IPS DF 6.9 (cell line): ENCODE measurements around the gene ADAMTSL3.

Source experiments
- DNase-seq: peaks from one replicate; pipeline ENCODE4 v3.0.0-alpha.2; 2013; ENCODE audit warnings: low read depth, low spot score
- H3K27ac ChIP-seq: one replicate; pipeline ENCODE4 v1.5.1; 2013; ENCODE audit warnings: low read length, control low read depth
- H3K27me3 ChIP-seq: 2 replicates; pipeline ENCODE4 v1.6.1; 2013; ENCODE audit warnings: mild to moderate bottlenecking, low read length; ENCODE audit not compliant: control insufficient read depth, insufficient read depth
- H3K36me3 ChIP-seq: 2 replicates; pipeline ENCODE4 v1.6.1; 2013; ENCODE audit warnings: low read length; ENCODE audit not compliant: control insufficient read depth, insufficient read depth
- H3K4me1 ChIP-seq: 2 replicates; pipeline ENCODE4 v1.6.1; 2013; ENCODE audit warnings: low read length; ENCODE audit not compliant: control insufficient read depth, insufficient read depth
- H3K4me3 ChIP-seq: 2 replicates; pipeline ENCODE4 v1.5.1; 2013; ENCODE audit warnings: mild to moderate bottlenecking, low read length
- H3K9me3 ChIP-seq: 2 replicates; pipeline ENCODE4 v1.6.1; 2013; ENCODE audit warnings: low read length, inconsistent platforms; ENCODE audit not compliant: control insufficient read depth, insufficient read depth
- WGBS: extraction: QIAGEN DNeasy Blood & Tissue Kit; methylation state at CpG from one replicate; pipeline ENCODE4 v1.1.7; 2013; ENCODE audit warnings: mixed read lengths, missing lambda C conversion rate; ENCODE audit not compliant: insufficient read length, insufficient coverage; 5-methylcytosine and 5-hydroxymethylcytosine counted together

Gene ADAMTSL3

GRCh38 chr15:83626171-83626802 is 27.6 kb upstream of the ADAMTSL3 start:
- no CpG with 5 or more reads among the region's 2 CpGs for WGBS
- no peak overlapping the region for H3K27ac ChIP-seq
- no peaks in the 10 kb centered on the region for H3K36me3 ChIP-seq
- DNase-seq: no peak
- H3K27me3 ChIP-seq: no peaks in the 10 kb centered on the region
- no peaks in the 10 kb centered on the region for H3K4me1 ChIP-seq
- H3K9me3 ChIP-seq: no peaks in the 10 kb centered on the region; the same call in 1 of the 2 replicates
- H3K4me3 ChIP-seq: no peak overlapping the region

GRCh38 chr15:83631534-83631933 is 22.4 kb upstream of the ADAMTSL3 start:
- no peaks in the 10 kb centered on the region for H3K4me1 ChIP-seq
- H3K36me3 ChIP-seq: no peaks in the 10 kb centered on the region
- no peak overlapping the region for H3K4me3 ChIP-seq
- no peak overlapping the region for H3K27ac ChIP-seq
- no peaks in the 10 kb centered on the region for H3K27me3 ChIP-seq
- WGBS: no CpG with 5 or more reads among the region's 2 CpGs
- DNase-seq: no peak
- H3K9me3 ChIP-seq: no peaks in the 10 kb centered on the region; the same call in 1 of the 2 replicates

DNA sequence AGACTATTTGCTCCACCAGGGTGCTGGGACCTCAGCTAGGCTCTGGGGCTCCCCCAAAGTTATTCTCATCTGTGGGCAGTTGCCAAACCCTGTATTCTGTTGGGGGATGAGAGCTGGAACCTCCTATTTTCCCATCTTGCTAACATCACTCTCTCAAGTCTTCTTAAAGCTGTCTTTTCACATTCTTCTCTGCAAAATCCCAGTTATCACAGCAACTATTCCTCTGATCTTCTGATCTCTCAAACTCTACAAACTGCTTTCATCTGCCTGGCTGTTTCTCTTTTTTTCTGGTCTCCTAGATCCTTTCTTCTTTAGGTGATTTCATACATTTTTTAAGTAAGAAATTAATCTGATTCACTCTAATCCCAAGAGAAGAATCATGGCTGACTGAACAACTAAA is 10.7 kb upstream of the ADAMTSL3 start:
- DNase-seq: no peak
- no peak overlapping the region for H3K4me3 ChIP-seq
- no peaks in the 10 kb centered on the region for H3K9me3 ChIP-seq
- no peak overlapping the region for H3K27ac ChIP-seq
- H3K4me1 ChIP-seq: no peaks in the 10 kb centered on the region
- no peaks in the 10 kb centered on the region for H3K27me3 ChIP-seq
- no peaks in the 10 kb centered on the region for H3K36me3 ChIP-seq

GRCh38 chr15:83644439-83644838 is 9.5 kb upstream of the ADAMTSL3 start:
- no peak for DNase-seq
- Histone ChIP-seq H3K9me3 (no peaks in the 10 kb centered on the region), H3K36me3 (no peaks in the 10 kb centered on the region), H3K27me3 (no peaks in the 10 kb centered on the region), H3K4me3 (no peak overlapping the region), H3K27ac (no peak overlapping the region), H3K4me1 (no peaks in the 10 kb centered on the region)
- no CpG with 5 or more reads among the region's 1 CpG for WGBS

GRCh38 chr15:83650831-83651230 is 3.1 kb upstream of the ADAMTSL3 start:
- no peaks in the 10 kb centered on the region for H3K9me3 ChIP-seq
- H3K36me3 ChIP-seq: no peaks in the 10 kb centered on the region
- peaks cover 16% of the 10 kb centered on the region for H3K27me3 ChIP-seq
- WGBS: no CpG with 5 or more reads among the region's 2 CpGs
- no peak for DNase-seq
- H3K4me3 ChIP-seq: no peak overlapping the region
- H3K27ac ChIP-seq: no peak overlapping the region
- H3K4me1 ChIP-seq: peaks cover 1% of the 10 kb centered on the region; the same call in 1 of the 2 replicates

DNA sequence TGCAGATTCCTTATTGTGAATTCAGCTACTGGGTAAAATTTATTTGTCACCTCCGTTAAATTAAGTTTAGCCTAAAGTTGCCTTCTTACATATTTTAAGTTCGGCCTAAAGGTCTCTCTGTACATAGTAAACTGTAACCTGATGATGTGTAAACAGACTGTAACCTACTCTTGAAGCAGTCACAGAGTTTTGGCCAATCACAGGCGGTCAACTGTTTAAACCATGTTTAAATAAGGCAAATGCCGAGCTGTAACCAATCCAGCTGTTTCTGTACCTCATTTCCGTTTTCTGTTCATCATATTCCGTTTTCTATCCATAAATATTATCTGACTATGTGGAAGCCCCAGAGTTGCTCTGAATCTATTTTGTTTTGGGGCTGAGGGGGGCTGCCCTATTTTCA is 2.4 kb upstream of the ADAMTSL3 start:
- peaks cover 1% of the 10 kb centered on the region; the same call in 1 of the 2 replicates for H3K4me1 ChIP-seq
- WGBS: no CpG with 5 or more reads among the region's 6 CpGs
- H3K4me3 ChIP-seq: no peak overlapping the region
- H3K36me3 ChIP-seq: no peaks in the 10 kb centered on the region
- no peak for DNase-seq
- H3K27me3 ChIP-seq: peaks cover 16% of the 10 kb centered on the region
- H3K9me3 ChIP-seq: no peaks in the 10 kb centered on the region
- H3K27ac ChIP-seq: no peak overlapping the region

DNA sequence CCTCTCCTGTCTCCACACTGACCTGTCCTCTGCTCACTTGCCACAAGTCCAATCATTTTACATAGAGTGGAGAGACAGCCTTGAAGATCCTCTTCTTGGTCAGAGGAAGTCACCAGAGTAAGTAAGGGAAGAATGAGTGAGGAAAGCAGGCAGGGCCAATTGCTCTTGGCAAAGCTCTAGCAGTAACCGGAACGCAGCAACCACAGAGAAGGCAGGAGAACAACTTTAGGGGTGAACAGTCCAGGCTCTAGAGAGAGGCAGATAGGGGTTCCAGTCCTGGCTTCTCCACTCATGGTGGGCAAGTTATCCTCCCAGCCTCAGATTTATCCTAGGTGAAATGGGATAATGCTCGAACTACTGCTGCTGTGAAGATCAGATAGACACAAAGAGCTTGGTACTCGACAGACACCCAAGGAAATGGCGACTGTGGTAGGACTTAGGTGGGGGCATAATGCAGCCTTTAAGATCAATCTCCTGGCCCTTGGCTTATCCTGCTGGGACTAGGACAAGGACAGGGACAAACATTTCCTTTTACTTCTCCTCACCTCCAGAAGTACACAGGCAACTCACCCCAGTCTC is 1.2 kb upstream of the ADAMTSL3 start:
- H3K27ac ChIP-seq: no peak overlapping the region
- DNase-seq: no peak
- no CpG with 5 or more reads among the region's 5 CpGs for WGBS
- peaks cover 16% of the 10 kb centered on the region for H3K27me3 ChIP-seq
- H3K36me3 ChIP-seq: no peaks in the 10 kb centered on the region
- H3K4me3 ChIP-seq: no peak overlapping the region; the same call in 1 of the 2 replicates
- H3K4me1 ChIP-seq: peaks cover 1% of the 10 kb centered on the region; the same call in 1 of the 2 replicates
- H3K9me3 ChIP-seq: no peaks in the 10 kb centered on the region

GRCh38 chr15:83653288-83653638 is 660 bp upstream of the ADAMTSL3 start:
- Histone ChIP-seq H3K4me1 (peaks cover 1% of the 10 kb centered on the region; the same call in 1 of the 2 replicates), H3K4me3 (peak overlapping the region; percentile 51; the same call in 1 of the 2 replicates), H3K27ac (no peak overlapping the region), H3K27me3 (peaks cover 16% of the 10 kb centered on the region), H3K36me3 (no peaks in the 10 kb centered on the region), H3K9me3 (no peaks in the 10 kb centered on the region)
- WGBS: no CpG with 5 or more reads among the region's 18 CpGs
- peak; percentile 2 for DNase-seq

- Histone ChIP-seq H3K4me3 (peak overlapping the region; percentile 51), H3K9me3 (no peaks in the 10 kb centered on the region), H3K27me3 (peaks cover 16% of the 10 kb centered on the region), H3K4me1 (peaks cover 1% of the 10 kb centered on the region; the same call in 1 of the 2 replicates), H3K27ac (no peak overlapping the region), H3K36me3 (no peaks in the 10 kb centered on the region)
- no CpG with 5 or more reads among the region's 67 CpGs for WGBS
- peak; percentile 13 for DNase-seq
These were observed 685 bp downstream of the ADAMTSL3 start for GRCh38 chr15:83654379-83655236.

DNA sequence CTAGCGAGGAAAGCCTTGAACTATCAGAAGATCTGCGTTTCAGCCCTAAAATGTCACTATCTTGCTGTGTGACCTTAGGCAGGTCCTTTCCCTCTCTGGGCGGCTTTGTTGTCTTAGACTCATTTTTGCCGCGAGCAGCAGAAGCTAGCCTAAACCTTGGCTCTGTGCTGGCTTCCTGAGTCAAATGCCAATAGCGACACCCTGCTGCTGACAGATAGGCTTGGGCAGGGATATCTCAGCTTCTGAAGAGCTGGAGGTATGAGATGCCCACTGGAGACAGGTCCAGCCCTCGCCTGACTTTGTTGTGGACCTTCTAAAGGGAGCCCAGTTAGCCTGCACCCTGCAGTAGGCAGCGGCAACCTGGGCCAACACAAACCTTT is 1.3 kb downstream of the ADAMTSL3 start:
- WGBS: no CpG with 5 or more reads among the region's 8 CpGs
- H3K4me3 ChIP-seq: no peak overlapping the region
- no peaks in the 10 kb centered on the region for H3K36me3 ChIP-seq
- no peak for DNase-seq
- H3K27me3 ChIP-seq: peaks cover 16% of the 10 kb centered on the region
- no peak overlapping the region for H3K27ac ChIP-seq
- peaks cover 1% of the 10 kb centered on the region; the same call in 1 of the 2 replicates for H3K4me1 ChIP-seq
- H3K9me3 ChIP-seq: no peaks in the 10 kb centered on the region
